OCI-LY7 (cell line): ENCODE measurements around the gene TRAF3IP3. TPM values are rescaled to one million over a fixed set of nuclear protein-coding genes. Genes with fewer than 3 reads are reported as not detected.
A peak's percentile ranks its signal among the peaks of the same experiment; 100 is the strongest.

Experiments used
- BruUV-seq: library from RNA; stranded (reverse); fragments of 400-500 nt; replicated peaks from 2 replicates; lab custom pipeline; 2021; lab: Mats Ljungman, UMichigan
- CTCF ChIA-PET: fragments of 300-600 bp; sonication (Branson Sonifier 250); formaldehyde crosslinking; loops from one replicate; lab custom pipeline; 2022; ENCODE audit warnings: antibody characterized with exemption; ENCODE audit not compliant: unreplicated experiment; lab: Charles Lee
- POLR2A ChIA-PET: fragments of 300-600 bp; sonication (Branson Sonifier 250); formaldehyde crosslinking; loops from one replicate; lab custom pipeline; 2022; ENCODE audit warnings: antibody characterized with exemption; lab: Charles Lee
- DNase-seq: peaks from one replicate; pipeline ENCODE4 v3.0.0-alpha.2; 2015; ENCODE audit warnings: low spot score
- H2AFZ ChIP-seq: fragments of 200-600 bp; sonication (generic), shearing (Covaris generic); 2 replicates; pipeline ENCODE4 v1.6.1; 2014; ENCODE audit warnings: mild to moderate bottlenecking, antibody characterized with exemption, low read length, moderate library complexity
- H3K27ac ChIP-seq: fragments of 200-600 bp; sonication (generic); 2 replicates; pipeline ENCODE4 v1.5.1; 2014; ENCODE audit warnings: mixed run types, low read depth, mild to moderate bottlenecking, moderate library complexity, low read length, inconsistent platforms; ENCODE audit not compliant: poor library complexity, severe bottlenecking
- H3K36me3 ChIP-seq: fragments of 200-600 bp; sonication (generic); 2 replicates; pipeline ENCODE4 v1.6.1; 2014; ENCODE audit warnings: mild to moderate bottlenecking, antibody characterized with exemption, low read length, moderate library complexity, mixed read lengths; ENCODE audit not compliant: insufficient read depth
- H3K4me1 ChIP-seq: fragments of 200-600 bp; sonication (generic); 2 replicates; pipeline ENCODE4 v1.5.1; 2014; ENCODE audit warnings: mild to moderate bottlenecking, low read length; ENCODE audit not compliant: insufficient read depth, poor library complexity, severe bottlenecking
- H3K4me2 ChIP-seq: fragments of 200-600 bp; sonication (generic); 2 replicates; pipeline ENCODE4 v1.6.1; 2014; ENCODE audit warnings: mild to moderate bottlenecking, low read length
- H3K4me3 ChIP-seq: fragments of 200-600 bp; sonication (generic); 2 replicates; pipeline ENCODE4 v1.5.1; 2014; ENCODE audit warnings: mild to moderate bottlenecking, low read depth, low read length; ENCODE audit not compliant: poor library complexity, severe bottlenecking
- H3K79me2 ChIP-seq: fragments of 200-600 bp; sonication (generic); 2 replicates; pipeline ENCODE4 v1.6.1; 2016; ENCODE audit warnings: low read depth, mild to moderate bottlenecking, low read length, moderate library complexity, mixed read lengths; ENCODE audit not compliant: insufficient read depth
- H3K9me2 ChIP-seq: fragments of 200-600 bp; sonication (generic); 2 replicates; pipeline ENCODE4 v1.6.1; 2016; ENCODE audit warnings: mild to moderate bottlenecking, low read length, mixed read lengths; ENCODE audit not compliant: insufficient read depth
- H3K9me3 ChIP-seq: fragments of 200-600 bp; sonication (generic); 2 replicates; pipeline ENCODE4 v1.6.1; 2014; ENCODE audit warnings: mild to moderate bottlenecking, mixed run types, low read length, mixed read lengths
- H4K20me1 ChIP-seq: fragments of 200-600 bp; sonication (generic); 2 replicates; pipeline ENCODE4 v1.6.1; 2014; ENCODE audit warnings: mild to moderate bottlenecking, antibody characterized with exemption, low read length, moderate library complexity, mixed read lengths; ENCODE audit not compliant: insufficient read depth
- EZH2phosphoT487 ChIP-seq: fragments of 200-600 bp; sonication (generic); IDR thresholded peaks from 2 replicates; pipeline ENCODE4 v1.6.1; 2018; ENCODE audit warnings: low read depth, borderline replicate concordance, mild to moderate bottlenecking, mixed run types, antibody characterized with exemption, low read length, moderate library complexity, mixed read lengths
- intact Hi-C: fragments of 100-400 bp; cut with micrococcal nuclease; formaldehyde crosslinking; loops from one replicate; pipeline ENCODE4 v1.10.0; 2022; ENCODE audit not compliant: unreplicated experiment
- total RNA-seq, 2 experiments: library from RNA; depleted of rRNA in 1 of 2; stranded (reverse); fragments of >200 nt in 1 of 2; shearing (Covaris generic) in 1 of 2; gene quantifications; 2 replicates each; pipeline ENCODE4 v1.2.3, GENCODE V29; 2014 to 2022
- TF ChIP-seq, protein P1 (sequence below): fragments of 200-600 bp; sonication (generic); conservative IDR thresholded peaks from 2 replicates; pipeline ENCODE4 v1.5.1; 2014; ENCODE audit warnings: mild to moderate bottlenecking, antibody characterized with exemption, low read length, moderate library complexity, mixed read lengths

Gene TRAF3IP3
- total RNA-seq, 2 experiments from 2014 or later = 22.1 to 53.6 TPM

DNA sequence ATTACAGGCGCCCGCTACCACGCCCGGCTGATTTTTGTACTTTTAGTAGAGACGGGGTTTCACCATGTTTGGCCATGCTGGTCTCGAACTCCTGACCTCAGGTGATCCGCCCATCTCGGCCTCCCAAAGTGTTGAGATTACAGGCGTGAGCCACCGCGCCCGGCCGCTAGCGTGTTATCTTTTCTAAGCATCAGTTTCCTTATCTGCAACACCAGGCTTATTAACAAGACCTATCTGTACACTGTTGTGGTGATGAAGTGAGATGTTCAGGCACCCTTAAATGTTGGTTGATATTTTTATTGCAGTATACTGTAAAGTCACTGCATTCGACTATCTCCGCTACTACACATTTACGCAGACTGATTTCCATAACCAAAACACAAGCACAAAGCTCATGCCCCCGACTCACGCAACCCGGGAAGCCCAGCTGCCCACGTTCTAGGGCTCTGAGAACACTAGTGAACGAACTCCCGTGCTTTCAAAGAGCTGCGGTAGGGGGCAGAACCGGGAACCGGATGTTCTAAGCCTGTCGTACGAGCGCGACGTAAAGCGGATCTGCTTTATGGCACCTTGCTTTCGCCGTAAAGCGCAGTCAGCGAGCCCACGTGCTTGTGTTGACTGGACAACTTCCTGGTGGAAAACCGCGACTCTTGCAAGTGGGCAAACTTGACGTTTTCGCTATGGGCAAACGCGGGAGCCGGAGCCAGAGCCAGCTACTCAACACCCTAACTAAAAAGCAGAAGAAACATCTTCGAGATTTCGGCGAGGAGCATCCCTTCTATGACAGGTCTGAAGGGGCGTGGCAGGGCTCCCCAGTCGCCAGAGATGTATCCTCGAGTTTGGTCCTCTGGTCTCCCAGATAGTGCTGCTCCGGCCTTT, 71.8 kb downstream of the TRAF3IP3 start, which contains the start of gene UTP25:
Gene UTP25, plus strand, starts transcription at position 589 of the 879 bp plus-strand sequence. Its CDS starts 92 bp downstream, at position 681.
- H3K9me3 ChIP-seq = no peaks in the 10 kb centered on the region
- ChIA-PET POLR2A (interaction anchor here (1.0 to 1.8 kb wide), 2 partner anchors 10 to 505 kb away, joined by 3 to 8 read pairs; no protein-coding TSS in a partner anchor), CTCF (no interaction called here)
- H2AFZ ChIP-seq = peak within 1 kb of the TSS; percentile 91
- BruUV-seq = no TSS peak
- intact Hi-C loops = loop anchor here (2.0 to 5.0 kb wide), 3 partner anchors 45 to 1750 kb away; partner anchors contain the start of genes C1orf74, SLC30A1 and TRAF3IP3
- H3K4me3 ChIP-seq = peak within 1 kb of the TSS; percentile 98
- H3K36me3 ChIP-seq = peaks cover 30% of the 10 kb centered on the region
- H3K27ac ChIP-seq = peak within 1 kb of the TSS; percentile 56
- TF ChIP-seq, protein P1, sequence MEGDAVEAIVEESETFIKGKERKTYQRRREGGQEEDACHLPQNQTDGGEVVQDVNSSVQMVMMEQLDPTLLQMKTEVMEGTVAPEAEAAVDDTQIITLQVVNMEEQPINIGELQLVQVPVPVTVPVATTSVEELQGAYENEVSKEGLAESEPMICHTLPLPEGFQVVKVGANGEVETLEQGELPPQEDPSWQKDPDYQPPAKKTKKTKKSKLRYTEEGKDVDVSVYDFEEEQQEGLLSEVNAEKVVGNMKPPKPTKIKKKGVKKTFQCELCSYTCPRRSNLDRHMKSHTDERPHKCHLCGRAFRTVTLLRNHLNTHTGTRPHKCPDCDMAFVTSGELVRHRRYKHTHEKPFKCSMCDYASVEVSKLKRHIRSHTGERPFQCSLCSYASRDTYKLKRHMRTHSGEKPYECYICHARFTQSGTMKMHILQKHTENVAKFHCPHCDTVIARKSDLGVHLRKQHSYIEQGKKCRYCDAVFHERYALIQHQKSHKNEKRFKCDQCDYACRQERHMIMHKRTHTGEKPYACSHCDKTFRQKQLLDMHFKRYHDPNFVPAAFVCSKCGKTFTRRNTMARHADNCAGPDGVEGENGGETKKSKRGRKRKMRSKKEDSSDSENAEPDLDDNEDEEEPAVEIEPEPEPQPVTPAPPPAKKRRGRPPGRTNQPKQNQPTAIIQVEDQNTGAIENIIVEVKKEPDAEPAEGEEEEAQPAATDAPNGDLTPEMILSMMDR = peak; percentile 78
- TF ChIP-seq EZH2phosphoT487 = no peak
- no peaks in the 10 kb centered on the region for H3K9me2 ChIP-seq
- no peaks in the 10 kb centered on the region for H4K20me1 ChIP-seq
- peak within 1 kb of the TSS; percentile 72 for H3K4me2 ChIP-seq
- H3K4me1 ChIP-seq = peaks cover 19% of the 10 kb centered on the region
- peaks cover 29% of the 10 kb centered on the region for H3K79me2 ChIP-seq
- peak; percentile 98 for DNase-seq

DNA sequence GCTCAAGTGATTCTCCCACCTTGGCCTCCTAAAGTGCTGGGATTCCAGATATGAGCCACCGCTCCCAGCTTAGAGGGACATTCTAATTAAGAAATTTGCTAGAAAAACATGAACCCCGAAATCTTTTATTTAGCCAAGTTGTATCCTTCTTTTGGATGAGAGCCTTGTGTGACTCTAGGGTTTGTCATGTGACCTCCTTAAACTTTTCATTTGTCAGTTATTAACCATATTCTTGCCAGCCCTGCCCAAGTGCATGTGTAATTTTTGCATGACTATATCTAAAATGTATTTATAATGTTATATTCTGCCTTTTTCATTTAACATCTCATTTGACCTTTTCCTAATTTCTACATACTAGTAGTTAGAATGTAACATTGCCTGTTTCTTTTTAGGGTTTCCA, 73.9 kb downstream of the TRAF3IP3 start:
- intact Hi-C loops = loop anchor here (5.0 kb wide), 2 partner anchors 47 to 1748 kb away; partner anchors contain the start of genes C1orf74 and SLC30A1
- Histone ChIP-seq H2AFZ (no peak overlapping the region), H3K36me3 (peaks cover 51% of the 10 kb centered on the region), H3K9me2 (no peaks in the 10 kb centered on the region), H3K4me1 (peaks cover 19% of the 10 kb centered on the region), H4K20me1 (no peaks in the 10 kb centered on the region), H3K27ac (no peak overlapping the region), H3K4me2 (peak overlapping the region; percentile 72), H3K79me2 (peaks cover 29% of the 10 kb centered on the region), H3K9me3 (no peaks in the 10 kb centered on the region), H3K4me3 (peak overlapping the region; percentile 98)
- no TSS peak for BruUV-seq
- ChIA-PET CTCF (no interaction called here), POLR2A (interaction anchor here (0.7 to 1.2 kb wide), 2 partner anchors 10 to 74 kb away, joined by 3 to 4 read pairs; partner anchors contain the start of gene TRAF3IP3)
- no peak for DNase-seq
- no peak for TF ChIP-seq EZH2phosphoT487
- TF ChIP-seq, protein P1 = no peak
